Peyer's patch (tissue), 4 donors: Measurements from ENCODE around the gene MCM7. TPM values are rescaled to one million over a fixed set of nuclear protein-coding genes. Genes with fewer than 3 reads are reported as not detected.
A peak's percentile ranks its signal among the peaks of the same experiment; 100 is the strongest.

Source experiments
- DNase-seq, 3 donors: peaks; one replicate each; pipeline ENCODE4 v3.0.0-alpha.2; 2017 to 2019
- H3K27ac ChIP-seq, 4 donors: fragments of 200-600 bp; sonication (generic); one replicate each; pipeline ENCODE4 v1.5.1; 2016 to 2019
- H3K27me3 ChIP-seq, 2 donors: fragments of 200-600 bp; sonication (generic); one replicate each; pipeline ENCODE4 v1.5.1; 2019
- H3K36me3 ChIP-seq, 3 donors: fragments of 200-600 bp; sonication (generic); one replicate each; pipeline ENCODE4 v1.5.1; 2016 to 2019
- H3K4me1 ChIP-seq, 4 donors: fragments of 200-600 bp; sonication (generic); one replicate each; pipeline ENCODE4 v1.5.1; 2016 to 2019
- H3K4me3 ChIP-seq, 4 donors: fragments of 200-600 bp; sonication (generic); 1 replicate in 3 of 4; 2 replicates in 1 of 4; pipeline ENCODE4 v1.5.1; 2016 to 2019; ENCODE audit warnings: mild to moderate bottlenecking in 1 of 4
- H3K9me3 ChIP-seq, 4 donors: fragments of 200-600 bp; sonication (generic); one replicate each; pipeline ENCODE4 v1.5.1; 2016 to 2019; ENCODE audit warnings: mild to moderate bottlenecking in 1 of 4
- CTCF ChIP-seq, 6 experiments: fragments of 450-650 bp in 4 of 6; fragments of 200-600 bp in 2 of 6; sonication (generic) in 1 of 6; IDR thresholded peaks; one replicate each; pipeline ENCODE4 v1.5.1; 2017 to 2019; ENCODE audit warnings: antibody characterized with exemption in 6 of 6, mild to moderate bottlenecking in 3 of 6, moderate library complexity in 1 of 6
- POLR2A ChIP-seq, 2 donors: fragments of 450-650 bp; IDR thresholded peaks; one replicate each; pipeline ENCODE4 v1.5.1; 2017; ENCODE audit warnings: antibody characterized with exemption in 2 of 2, mild to moderate bottlenecking in 2 of 2, moderate library complexity in 2 of 2
- total RNA-seq, 4 donors: library from RNA; depleted of rRNA; stranded (reverse); fragments of >200 nt; gene quantifications; one replicate each; pipeline ENCODE4 v1.1.0, GENCODE V29; 2016

Gene MCM7
- total RNA-seq, 4 donors from 2014 or later: 42.4 to 139 (median 60.8) TPM

- H3K27ac ChIP-seq: peak overlapping the region; percentile 79 to 94 (median 87)
- no peaks in the 10 kb centered on the region for H3K9me3 ChIP-seq
- DNase-seq: no peak
- TF ChIP-seq CTCF (IDR thresholded peaks at IDR 0.05) (no peak), POLR2A (IDR thresholded peaks at IDR 0.05) (no peak)
- H3K4me3 ChIP-seq: peak overlapping the region; percentile 72 to 86 (median 82)
- H3K4me1 ChIP-seq: peaks cover 0 to 19% (median 0%) of the 10 kb centered on the region in 4 donors
- H3K36me3 ChIP-seq: peaks cover 0 to 29% (median 0%) of the 10 kb centered on the region in 3 donors
- no peaks in the 10 kb centered on the region for H3K27me3 ChIP-seq
Observed at GRCh38 chr7:100088095-100088620, 13.0 kb downstream of the MCM7 start.

GRCh38 chr7:100087055-100087750 is 14.0 kb downstream of the MCM7 start:
- peaks cover 0 to 20% (median 0%) of the 10 kb centered on the region in 3 donors for H3K36me3 ChIP-seq
- H3K4me1 ChIP-seq: peaks cover 0 to 23% (median 5%) of the 10 kb centered on the region in 4 donors
- H3K27ac ChIP-seq: peak overlapping the region in 2 of 4 donors; percentile 12 to 87
- H3K9me3 ChIP-seq: no peaks in the 10 kb centered on the region
- no peak for DNase-seq
- H3K4me3 ChIP-seq: no peak overlapping the region
- no peaks in the 10 kb centered on the region for H3K27me3 ChIP-seq
- TF ChIP-seq CTCF (IDR thresholded peaks at IDR 0.05) (no peak), POLR2A (IDR thresholded peaks at IDR 0.05) (no peak)

GRCh38 chr7:100085515-100085914 is 15.7 kb downstream of the MCM7 start:
- Histone ChIP-seq H3K36me3 (peaks cover 0 to 3% (median 0%) of the 10 kb centered on the region in 3 donors), H3K27ac (no peak overlapping the region), H3K9me3 (no peaks in the 10 kb centered on the region), H3K27me3 (no peaks in the 10 kb centered on the region), H3K4me1 (peaks cover 0 to 25% (median 8%) of the 10 kb centered on the region in 4 donors), H3K4me3 (no peak overlapping the region)
- no peak for TF ChIP-seq POLR2A (IDR thresholded peaks at IDR 0.05)
- DNase-seq: no peak

- Histone ChIP-seq H3K9me3 (no peaks in the 10 kb centered on the region), H3K36me3 (peaks cover 0 to 3% (median 0%) of the 10 kb centered on the region in 3 donors), H3K27me3 (no peaks in the 10 kb centered on the region), H3K4me1 (peaks cover 0 to 28% (median 11%) of the 10 kb centered on the region in 4 donors), H3K27ac (peak overlapping the region in 3 of 4 donors; percentile 82 to 94 (median 90)), H3K4me3 (no peak overlapping the region)
- TF ChIP-seq CTCF (IDR thresholded peaks at IDR 0.05): no peak
- TF ChIP-seq POLR2A (IDR thresholded peaks at IDR 0.05): no peak
- DNase-seq: no peak
Observed at GRCh38 chr7:100082978-100083377, 18.2 kb downstream of the MCM7 start.

GRCh38 chr7:100081535-100082102 is 19.6 kb downstream of the MCM7 start, which contains the start of gene ZNF3:
TSS of gene ZNF3 (minus strand) at chr7:100081723. CDS start at chr7:100077357, 4,366 bp downstream.
- peak; percentile 97 to 99 (median 98) for DNase-seq
- Histone ChIP-seq H3K9me3 (no peaks in the 10 kb centered on the region), H3K27me3 (no peaks in the 10 kb centered on the region), H3K36me3 (peaks cover 0 to 14% (median 0%) of the 10 kb centered on the region in 3 donors), H3K4me3 (peak within 1 kb of the TSS; percentile 76 to 96 (median 88)), H3K4me1 (peaks cover 0 to 42% (median 12%) of the 10 kb centered on the region in 4 donors), H3K27ac (peak within 1 kb of the TSS; percentile 82 to 94 (median 90))
- TF ChIP-seq POLR2A (IDR thresholded peaks at IDR 0.05) (peak; percentile 80 to 87), CTCF (IDR thresholded peaks at IDR 0.05) (peak; percentile 94 to 97 (median 96))
